Kasumi-1 (cell line): ENCODE data around the gene UPK1B.
"Not testable (repeated sequence)": the region's sequence is repeated elsewhere in the genome, so short reads cannot be mapped to it uniquely, and the experiment has no call there.

ENCODE experiments used
- DNase-seq, 2 experiments: peaks; one replicate each; lab custom pipeline; 2025; lab: John Stamatoyannopoulos, UW

Gene UPK1B

GRCh38 chr3:119173325-119173724 lies at the start of gene UPK1B:
Gene UPK1B, plus strand, starts transcription at chr3:119173598. Its CDS starts 13,144 bp downstream, at chr3:119186742.
- no peak for DNase-seq

- DNase-seq = no peak
Measured at GRCh38 chr3:119125342-119125741, 48.1 kb upstream of the UPK1B start.

GRCh38 chr3:119125742-119126504 lies 47.5 kb upstream of the UPK1B start:
- DNase-seq = no peak

- not testable (repeated sequence) for DNase-seq
Measured at GRCh38 chr3:119130291-119130690, 43.1 kb upstream of the UPK1B start.

- DNase-seq = not testable (repeated sequence)
Measured at GRCh38 chr3:119132291-119132690, 41.1 kb upstream of the UPK1B start.

- DNase-seq = not testable (repeated sequence)
Measured at GRCh38 chr3:119139360-119139759, 34.0 kb upstream of the UPK1B start.

GRCh38 chr3:119140466-119140865 lies 32.9 kb upstream of the UPK1B start:
- no peak for DNase-seq

- DNase-seq = no peak
Measured at GRCh38 chr3:119145128-119145499, 28.3 kb upstream of the UPK1B start.

- DNase-seq = peak; percentile 46 to 59
Measured at GRCh38 chr3:119145500-119146167, 27.8 kb upstream of the UPK1B start, which contains the start of gene TEX55. Gene TEX55, plus strand, starts transcription at chr3:119146165. Its CDS starts 25 bp downstream, at chr3:119146190.

GRCh38 chr3:119146578-119147375 lies 26.6 kb upstream of the UPK1B start:
- no peak for DNase-seq

- DNase-seq = no peak
Measured at GRCh38 chr3:119147494-119147893, 25.9 kb upstream of the UPK1B start.

GRCh38 chr3:119148493-119149180 lies 24.8 kb upstream of the UPK1B start:
- DNase-seq = no peak

- no peak for DNase-seq
Measured at GRCh38 chr3:119149484-119149883, 23.9 kb upstream of the UPK1B start.

- DNase-seq = peak in 1 of 2 experiments; percentile 10
Measured at GRCh38 chr3:119156868-119157267, 16.5 kb upstream of the UPK1B start.

GRCh38 chr3:119157971-119158370 lies 15.4 kb upstream of the UPK1B start:
- no peak for DNase-seq

- DNase-seq = no peak
Measured at GRCh38 chr3:119160361-119160760, 13.0 kb upstream of the UPK1B start.

- DNase-seq = no peak
Measured at GRCh38 chr3:119160815-119161214, 12.6 kb upstream of the UPK1B start.

GRCh38 chr3:119161240-119161639 lies 12.2 kb upstream of the UPK1B start:
- DNase-seq = no peak

- not testable (repeated sequence) for DNase-seq
Measured at GRCh38 chr3:119164745-119165144, 8.7 kb upstream of the UPK1B start.

- no peak for DNase-seq
Measured at GRCh38 chr3:119170821-119171220, 2.6 kb upstream of the UPK1B start.

- no peak for DNase-seq
Measured at GRCh38 chr3:119175872-119176756, 2.7 kb downstream of the UPK1B start.
